HepG2 (cell line): Measurements from ENCODE around the gene UNG. TPM values are rescaled to one million over a fixed set of nuclear protein-coding genes. Genes with fewer than 3 reads are reported as not detected.

Experiments
- DMTF1 ChIP-seq: sonication (generic); formaldehyde crosslinking; IDR thresholded peaks from 2 replicates; pipeline ENCODE4 v1.4.0; 2020; ENCODE audit warnings: mild to moderate bottlenecking, missing genetic modification reagents
- FOXO1 ChIP-seq: sonication (generic); formaldehyde crosslinking; IDR thresholded peaks from 2 replicates; pipeline ENCODE4 v1.4.0; 2020; ENCODE audit warnings: missing genetic modification reagents
- HNF4A ChIP-seq: sonication (generic); formaldehyde crosslinking; IDR thresholded peaks from 2 replicates; pipeline ENCODE4 v1.4.0; 2020; ENCODE audit warnings: missing genetic modification reagents
- HNF4G ChIP-seq, 2 experiments: sonication (generic) in 1 of 2; formaldehyde crosslinking in 1 of 2; IDR thresholded peaks; 2 replicates each; pipeline versions ENCODE4 v1.4.0 to v1.6.1; 2011 to 2020; ENCODE audit warnings: borderline replicate concordance in 2 of 2, low read depth in 2 of 2, mild to moderate bottlenecking in 2 of 2, low read length in 1 of 2, missing genetic modification reagents in 1 of 2, moderate library complexity in 1 of 2
- HNRNPL ChIP-seq: fragments of 200-400 bp; formaldehyde crosslinking; IDR thresholded peaks from 2 replicates; pipeline ENCODE4 v1.6.1; 2017; ENCODE audit warnings: mild to moderate bottlenecking, low read depth, low read length
- HOXA5 ChIP-seq: sonication (generic); formaldehyde crosslinking; IDR thresholded peaks from 2 replicates; pipeline ENCODE4 v1.4.0; 2020; ENCODE audit warnings: missing genetic modification reagents
- ISL2 ChIP-seq: sonication (generic); formaldehyde crosslinking; IDR thresholded peaks from 2 replicates; pipeline ENCODE4 v1.5.0; 2020; ENCODE audit warnings: missing genetic modification reagents
- KAT7 ChIP-seq: IDR thresholded peaks from 2 replicates; pipeline ENCODE4 v1.6.1; 2018; ENCODE audit warnings: borderline replicate concordance, missing compliant biosample characterization
- KLF6 ChIP-seq: IDR thresholded peaks from 2 replicates; pipeline ENCODE4 v1.8.0; 2016; ENCODE audit warnings: missing biosample characterization, missing genetic modification reagents
- KMT2B ChIP-seq: IDR thresholded peaks from 2 replicates; pipeline ENCODE4 v1.6.1; 2016; ENCODE audit warnings: missing genetic modification reagents, missing compliant biosample characterization
- MAFF ChIP-seq: IDR thresholded peaks from 2 replicates; pipeline ENCODE4 v1.6.1; 2011; ENCODE audit warnings: low read depth, low read length, improper control_type of control experiment
- NFIB ChIP-seq: sonication (generic); formaldehyde crosslinking; IDR thresholded peaks from 2 replicates; pipeline ENCODE4 v1.9.0; 2021; ENCODE audit warnings: missing genetic modification reagents, mild to moderate bottlenecking, borderline replicate concordance
- PAWR ChIP-seq: sonication (generic); formaldehyde crosslinking; IDR thresholded peaks from 2 replicates; pipeline ENCODE4 v1.4.0; 2020; ENCODE audit warnings: missing genetic modification reagents, mild to moderate bottlenecking, borderline replicate concordance
- RBM22 ChIP-seq: fragments of 200-400 bp; formaldehyde crosslinking; optimal IDR thresholded peaks from 2 replicates; pipeline ENCODE3; 2017; ENCODE audit warnings: mild to moderate bottlenecking, low read length, moderate library complexity
- SMAD9 ChIP-seq: sonication (generic); formaldehyde crosslinking; IDR thresholded peaks from 2 replicates; pipeline ENCODE4 v1.5.1; 2020; ENCODE audit warnings: mild to moderate bottlenecking, missing genetic modification reagents
- SMC3 ChIP-seq: IDR thresholded peaks from 2 replicates; pipeline ENCODE4 v1.6.1; 2011; ENCODE audit warnings: low read length, improper control_type of control experiment
- SNAPC2 ChIP-seq: sonication (generic); formaldehyde crosslinking; IDR thresholded peaks from 2 replicates; pipeline ENCODE4 v1.8.1; 2022; ENCODE audit warnings: mild to moderate bottlenecking, missing genetic modification reagents
- STAG1 ChIP-seq: sonication (generic); formaldehyde crosslinking; IDR thresholded peaks from 2 replicates; pipeline ENCODE4 v1.4.0; 2020; ENCODE audit warnings: missing genetic modification reagents
- U2AF1 ChIP-seq: fragments of 200-400 bp; formaldehyde crosslinking; optimal IDR thresholded peaks from 2 replicates; pipeline ENCODE3; 2017; ENCODE audit warnings: mild to moderate bottlenecking, low read depth, low read length
- ZBTB42 ChIP-seq: sonication (generic); formaldehyde crosslinking; IDR thresholded peaks from 2 replicates; pipeline ENCODE4 v1.5.0; 2020; ENCODE audit warnings: mild to moderate bottlenecking, missing genetic modification reagents
- ZNF20 ChIP-seq: sonication (generic); formaldehyde crosslinking; IDR thresholded peaks from 2 replicates; pipeline ENCODE4 v1.4.0; 2020; ENCODE audit warnings: mild to moderate bottlenecking, moderate library complexity, missing genetic modification reagents
- ZNF614 ChIP-seq: IDR thresholded peaks from 2 replicates; pipeline ENCODE4 v1.6.1; 2018; ENCODE audit warnings: missing biosample characterization, missing genetic modification reagents, inconsistent platforms, borderline replicate concordance
- ZNF891 ChIP-seq: sonication (generic); formaldehyde crosslinking; IDR thresholded peaks from 2 replicates; pipeline ENCODE4 v1.5.0; 2020; ENCODE audit warnings: mild to moderate bottlenecking, missing genetic modification reagents
- ZSCAN9 ChIP-seq: IDR thresholded peaks from 2 replicates; pipeline ENCODE4 v1.6.1; 2016; ENCODE audit warnings: borderline replicate concordance
- polyA plus RNA-seq, 8 experiments: library from polyadenylated mRNA; depleted of rRNA in 3 of 8; stranded (reverse) in 7 of 8; unstranded in 1 of 8; fragments of >200 nt; fragmentation: Illumina TruSeq in 4 of 8; extraction: Trizol in 4 of 8; gene quantifications; 2 replicates each; pipeline versions ENCODE4 v1.2.1 to v1.2.3, GENCODE V29; 2011 to 2016; ENCODE audit warnings: low read depth in 4 of 8, missing spikeins in 1 of 8, mixed read lengths in 1 of 8; ENCODE audit not compliant: insufficient read depth in 1 of 8
- total RNA-seq, 5 experiments: library from RNA; depleted of rRNA; stranded (reverse); fragments of >200 nt; fragmentation: Illumina TruSeq; extraction: Trizol; gene quantifications; 2 replicates each; pipeline ENCODE4 v1.2.3, GENCODE V29; 2016; ENCODE audit warnings: low read depth in 1 of 5
- TF ChIP-seq, protein P1 (sequence below): sonication (generic); formaldehyde crosslinking; IDR thresholded peaks from 2 replicates; pipeline ENCODE4 v1.4.0; 2020; ENCODE audit warnings: mild to moderate bottlenecking, missing genetic modification reagents
- TF ChIP-seq, protein P2 (sequence below): sonication (generic); formaldehyde crosslinking; IDR thresholded peaks from 2 replicates; pipeline ENCODE4 v1.5.1; 2020; ENCODE audit warnings: mild to moderate bottlenecking, missing genetic modification reagents, moderate library complexity

UNG gene
- total and polyA plus RNA-seq, 2 of the 13 experiments (the other 11 are each of a cell fraction or from before 2014, with no cell fraction given) = 23.3 to 114 TPM

DNA sequence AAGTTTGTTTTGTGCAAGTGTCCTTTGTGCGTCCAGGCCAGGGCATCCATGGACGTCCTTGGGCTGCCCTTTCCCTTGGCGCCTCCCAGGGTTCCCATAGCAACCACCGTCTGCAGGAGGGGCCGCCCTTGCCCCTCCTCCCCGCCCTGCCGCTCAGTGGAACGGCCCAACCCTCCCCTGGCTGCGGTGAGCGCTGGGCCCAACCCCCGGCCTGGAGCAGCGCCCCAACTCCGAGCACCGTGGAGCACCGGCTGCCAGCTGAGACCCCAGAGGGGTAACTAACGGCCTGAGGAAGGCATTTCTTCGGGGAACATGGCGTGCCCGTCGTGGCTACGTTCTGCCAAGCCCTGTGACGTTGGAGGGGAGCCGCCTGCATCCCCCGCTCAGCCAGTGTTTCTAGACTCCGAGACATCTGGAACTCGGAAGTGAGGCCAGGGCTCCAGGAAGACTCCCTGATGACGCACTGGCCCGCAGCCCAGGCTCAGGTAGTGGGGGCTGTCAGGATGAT, 13.6 kb downstream of the UNG start (continued):
- TF ChIP-seq NFIB (no peak), U2AF1 (no peak), ZNF20 (CRISPR knock-in tag) (no peak), HOXA5 (CRISPR knock-in tag) (no peak), DMTF1 (CRISPR knock-in tag) (no peak), ZSCAN9 (CRISPR knock-in tag) (peak; percentile 69; the same call in 1 of the 2 replicates), HNF4A (0 out of 2 replicates have a peak, but pooled peaks have one; percentile 8), ISL2 (CRISPR knock-in tag) (no peak), FOXO1 (peak; percentile 30; the same call in 1 of the 2 replicates), PAWR (CRISPR knock-in tag) (no peak), HNRNPL (peak; percentile 36; the same call in 1 of the 2 replicates), RBM22 (peak; percentile 83), STAG1 (CRISPR knock-in tag) (no peak), KAT7 (CRISPR knock-in tag) (peak; percentile 81; the same call in 1 of the 2 replicates), MAFF (no peak), ZBTB42 (CRISPR knock-in tag) (peak; percentile 86), ZNF891 (CRISPR knock-in tag) (0 out of 2 replicates have a peak, but pooled peaks have one; percentile 43), SNAPC2 (CRISPR knock-in tag) (no peak), SMC3 (no peak), KLF6 (peak; percentile 59; the same call in 1 of the 2 replicates), ZNF614 (CRISPR knock-in tag) (peak; percentile 11; the same call in 1 of the 2 replicates), KMT2B (CRISPR knock-in tag) (peak; percentile 57; the same call in 1 of the 2 replicates), SMAD9 (CRISPR knock-in tag) (no peak), HNF4G (IDR thresholded peaks at IDR 0.05; ENCODE audit: borderline replicate concordance, low read depth, low read length) (no peak), HNF4G (CRISPR knock-in tag; IDR thresholded peaks at IDR 0.05; ENCODE audit: borderline replicate concordance, low read depth) (no peak)
- TF ChIP-seq, protein P1, sequence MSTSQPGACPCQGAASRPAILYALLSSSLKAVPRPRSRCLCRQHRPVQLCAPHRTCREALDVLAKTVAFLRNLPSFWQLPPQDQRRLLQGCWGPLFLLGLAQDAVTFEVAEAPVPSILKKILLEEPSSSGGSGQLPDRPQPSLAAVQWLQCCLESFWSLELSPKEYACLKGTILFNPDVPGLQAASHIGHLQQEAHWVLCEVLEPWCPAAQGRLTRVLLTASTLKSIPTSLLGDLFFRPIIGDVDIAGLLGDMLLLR (CRISPR knock-in tag) = no peak
- TF ChIP-seq, protein P2, sequence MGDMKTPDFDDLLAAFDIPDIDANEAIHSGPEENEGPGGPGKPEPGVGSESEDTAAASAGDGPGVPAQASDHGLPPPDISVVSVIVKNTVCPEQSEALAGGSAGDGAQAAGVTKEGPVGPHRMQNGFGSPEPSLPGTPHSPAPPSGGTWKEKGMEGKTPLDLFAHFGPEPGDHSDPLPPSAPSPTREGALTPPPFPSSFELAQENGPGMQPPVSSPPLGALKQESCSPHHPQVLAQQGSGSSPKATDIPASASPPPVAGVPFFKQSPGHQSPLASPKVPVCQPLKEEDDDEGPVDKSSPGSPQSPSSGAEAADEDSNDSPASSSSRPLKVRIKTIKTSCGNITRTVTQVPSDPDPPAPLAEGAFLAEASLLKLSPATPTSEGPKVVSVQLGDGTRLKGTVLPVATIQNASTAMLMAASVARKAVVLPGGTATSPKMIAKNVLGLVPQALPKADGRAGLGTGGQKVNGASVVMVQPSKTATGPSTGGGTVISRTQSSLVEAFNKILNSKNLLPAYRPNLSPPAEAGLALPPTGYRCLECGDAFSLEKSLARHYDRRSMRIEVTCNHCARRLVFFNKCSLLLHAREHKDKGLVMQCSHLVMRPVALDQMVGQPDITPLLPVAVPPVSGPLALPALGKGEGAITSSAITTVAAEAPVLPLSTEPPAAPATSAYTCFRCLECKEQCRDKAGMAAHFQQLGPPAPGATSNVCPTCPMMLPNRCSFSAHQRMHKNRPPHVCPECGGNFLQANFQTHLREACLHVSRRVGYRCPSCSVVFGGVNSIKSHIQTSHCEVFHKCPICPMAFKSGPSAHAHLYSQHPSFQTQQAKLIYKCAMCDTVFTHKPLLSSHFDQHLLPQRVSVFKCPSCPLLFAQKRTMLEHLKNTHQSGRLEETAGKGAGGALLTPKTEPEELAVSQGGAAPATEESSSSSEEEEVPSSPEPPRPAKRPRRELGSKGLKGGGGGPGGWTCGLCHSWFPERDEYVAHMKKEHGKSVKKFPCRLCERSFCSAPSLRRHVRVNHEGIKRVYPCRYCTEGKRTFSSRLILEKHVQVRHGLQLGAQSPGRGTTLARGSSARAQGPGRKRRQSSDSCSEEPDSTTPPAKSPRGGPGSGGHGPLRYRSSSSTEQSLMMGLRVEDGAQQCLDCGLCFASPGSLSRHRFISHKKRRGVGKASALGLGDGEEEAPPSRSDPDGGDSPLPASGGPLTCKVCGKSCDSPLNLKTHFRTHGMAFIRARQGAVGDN (CRISPR knock-in tag) = peak; percentile 90
